HepG2 (cell line): ENCODE results near the gene STK25. TPM values are rescaled to one million over a fixed set of nuclear protein-coding genes. Genes with fewer than 3 reads are reported as not detected.

Source experiments
- AHDC1 ChIP-seq: sonication (generic); formaldehyde crosslinking; IDR thresholded peaks from 2 replicates; pipeline ENCODE4 v1.5.1; 2020; ENCODE audit warnings: mild to moderate bottlenecking, missing genetic modification reagents, borderline replicate concordance
- CC2D1A ChIP-seq: sonication (generic); formaldehyde crosslinking; IDR thresholded peaks from 2 replicates; pipeline ENCODE4 v1.8.1; 2023; ENCODE audit warnings: mild to moderate bottlenecking, missing genetic modification reagents
- ELK4 ChIP-seq: sonication (generic); formaldehyde crosslinking; IDR thresholded peaks from 2 replicates; pipeline ENCODE4 v1.9.0; 2021; ENCODE audit warnings: missing genetic modification reagents, borderline replicate concordance
- KDM5A ChIP-seq: fragments of 200-600 bp; sonication (generic); IDR thresholded peaks from 2 replicates; pipeline ENCODE4 v1.7.0; 2018; ENCODE audit warnings: antibody characterized with exemption, mild to moderate bottlenecking, low read length, borderline replicate concordance
- PAWR ChIP-seq: sonication (generic); formaldehyde crosslinking; IDR thresholded peaks from 2 replicates; pipeline ENCODE4 v1.4.0; 2020; ENCODE audit warnings: missing genetic modification reagents, mild to moderate bottlenecking, borderline replicate concordance
- PAXIP1 ChIP-seq: sonication (generic); formaldehyde crosslinking; conservative IDR thresholded peaks from 2 replicates; pipeline ENCODE4 v1.4.0; 2020; ENCODE audit warnings: mild to moderate bottlenecking, missing genetic modification reagents, moderate library complexity
- REXO4 ChIP-seq: sonication (generic); formaldehyde crosslinking; IDR thresholded peaks from 2 replicates; pipeline ENCODE4 v1.8.0; 2022; ENCODE audit warnings: missing genetic modification reagents, mild to moderate bottlenecking, borderline replicate concordance
- RXRB ChIP-seq: IDR thresholded peaks from 2 replicates; pipeline ENCODE4 v1.6.1; 2016; ENCODE audit warnings: borderline replicate concordance, missing genetic modification reagents, missing compliant biosample characterization
- USF2 ChIP-seq, 2 experiments: sonication (generic) in 1 of 2; formaldehyde crosslinking in 1 of 2; IDR thresholded peaks; 2 replicates each; pipeline versions ENCODE4 v1.5.1 to v1.6.1; 2011 to 2020; ENCODE audit warnings: borderline replicate concordance in 1 of 2, low read depth in 1 of 2, low read length in 1 of 2, mild to moderate bottlenecking in 1 of 2, missing genetic modification reagents in 1 of 2, moderate library complexity in 1 of 2
- ZNF367 ChIP-seq: sonication (generic); formaldehyde crosslinking; IDR thresholded peaks from 2 replicates; pipeline ENCODE4 v1.4.0; 2020; ENCODE audit warnings: missing genetic modification reagents, borderline replicate concordance
- ZNF460 ChIP-seq: sonication (generic); formaldehyde crosslinking; IDR thresholded peaks from 2 replicates; pipeline ENCODE4 v1.5.1; 2020; ENCODE audit warnings: missing genetic modification reagents, mild to moderate bottlenecking, borderline replicate concordance
- ZNF674 ChIP-seq: sonication (generic); formaldehyde crosslinking; IDR thresholded peaks from 2 replicates; pipeline ENCODE4 v1.5.0; 2020; ENCODE audit warnings: low read depth, mild to moderate bottlenecking, missing genetic modification reagents
- polyA plus RNA-seq, 8 experiments: library from polyadenylated mRNA; depleted of rRNA in 3 of 8; stranded (reverse) in 7 of 8; unstranded in 1 of 8; fragments of >200 nt; fragmentation: Illumina TruSeq in 4 of 8; extraction: Trizol in 4 of 8; gene quantifications; 2 replicates each; pipeline versions ENCODE4 v1.2.1 to v1.2.3, GENCODE V29; 2011 to 2016; ENCODE audit warnings: low read depth in 4 of 8, missing spikeins in 1 of 8, mixed read lengths in 1 of 8; ENCODE audit not compliant: insufficient read depth in 1 of 8
- total RNA-seq, 5 experiments: library from RNA; depleted of rRNA; stranded (reverse); fragments of >200 nt; fragmentation: Illumina TruSeq; extraction: Trizol; gene quantifications; 2 replicates each; pipeline ENCODE4 v1.2.3, GENCODE V29; 2016; ENCODE audit warnings: low read depth in 1 of 5

Gene STK25
- total and polyA plus RNA-seq, 2 of the 13 experiments (the other 11 are each of a cell fraction or from before 2014, with no cell fraction given), result 177 to 481 TPM

GRCh38 chr2:241508240-241509154 is at the start of gene STK25 (continued):
- TF ChIP-seq PAXIP1 (CRISPR knock-in tag) (peak; percentile 69), USF2 (IDR thresholded peaks at IDR 0.05; ENCODE audit: low read depth, low read length) (peak; percentile 85), USF2 (CRISPR knock-in tag; IDR thresholded peaks at IDR 0.05; ENCODE audit: borderline replicate concordance) (peak; percentile 89), CC2D1A (no peak), ELK4 (CRISPR knock-in tag) (peak; percentile 94; the same call in 1 of the 2 replicates), PAWR (CRISPR knock-in tag) (0 out of 2 replicates have a peak, but pooled peaks have one; percentile 87), ZNF674 (CRISPR knock-in tag) (peak; percentile 75; the same call in 1 of the 2 replicates), ZNF460 (CRISPR knock-in tag) (no peak; the same call in 1 of the 2 replicates), ZNF367 (CRISPR knock-in tag) (peak; percentile 38; the same call in 1 of the 2 replicates), KDM5A (peak; percentile 50; the same call in 1 of the 2 replicates), RXRB (CRISPR knock-in tag) (peak; percentile 86), REXO4 (CRISPR knock-in tag) (peak; percentile 99), AHDC1 (peak; percentile 78; the same call in 1 of the 2 replicates)
